Measurements from ENCODE around the gene JMJD6. TPM values are rescaled to one million over a fixed set of nuclear protein-coding genes. Genes with fewer than 3 reads are reported as not detected.

The JMJD6 gene
- total RNA-seq, 3 donors from 2014 or later (not counting 1 experiment from before 2014, with no cell fraction given), result 169 to 257 (median 195) TPM

- DNase-seq, result peak in 1 of 2 donors; percentile 83
- Histone ChIP-seq H3K4me3 (ENCODE audit: low read length) (peak overlapping the region; percentile 6), H3K9me3 (ENCODE audit: control insufficient read depth, insufficient read depth, low read length) (no peaks in the 10 kb centered on the region), H3K27me3 (ENCODE audit: control insufficient read depth, insufficient read depth, low read length) (no peaks in the 10 kb centered on the region), H3K27ac (ENCODE audit: low read length) (peak overlapping the region; percentile 24), H3K4me1 (ENCODE audit: control insufficient read depth, insufficient read depth, low read length) (peaks cover 19% of the 10 kb centered on the region), H3K36me3 (ENCODE audit: control insufficient read depth, insufficient read depth, low read length) (peaks cover 10% of the 10 kb centered on the region)
- H3K36me3 Mint-ChIP-seq, result no peaks in the 10 kb centered on the region
- H3K9me3 Mint-ChIP-seq, result no peaks in the 10 kb centered on the region
- H3K4me3 Mint-ChIP-seq, result peak overlapping the region; percentile 65
- no peaks in the 10 kb centered on the region for H3K27me3 Mint-ChIP-seq (ENCODE audit: low read depth in 2 of 2)
- intact Hi-C loops (cut with micrococcal nuclease), result no loop called here
- H3K4me1 Mint-ChIP-seq, result peaks cover 0 to 8% of the 10 kb centered on the region in 2 donors
- no peak for TF ChIP-seq CTCF (IDR thresholded peaks at IDR 0.05)
- peak; percentile 36 to 50 (median 50) for ATAC-seq
- peak overlapping the region; percentile 84 to 87 for H3K27ac Mint-ChIP-seq
- WGBS (ENCODE audit: insufficient coverage), result 63% methylated on average over 11 of the region's 12 CpGs
Observed at GRCh38 chr17:76753061-76753961, 26.9 kb upstream of the JMJD6 start.

GRCh38 chr17:76752006-76752405 lies 25.6 kb upstream of the JMJD6 start:
- Mint-ChIP-seq H3K36me3 (no peaks in the 10 kb centered on the region), H3K9me3 (no peaks in the 10 kb centered on the region), H3K27me3 (ENCODE audit: low read depth in 2 of 2) (no peaks in the 10 kb centered on the region), H3K4me3 (no peak overlapping the region), H3K27ac (peak overlapping the region in 1 of 2 donors; percentile 27), H3K4me1 (peaks cover 0 to 8% of the 10 kb centered on the region in 2 donors)
- no peaks in the 10 kb centered on the region for H3K27me3 ChIP-seq (ENCODE audit: control insufficient read depth, insufficient read depth, low read length)
- WGBS (ENCODE audit: insufficient coverage), result 88% methylated on average over 4 of the region's 4 CpGs
- H3K4me3 ChIP-seq (ENCODE audit: low read length), result no peak overlapping the region
- ATAC-seq (peak in 1 of 3 donors; percentile 49), DNase-seq (peak in 1 of 2 donors; percentile 81)
- no peaks in the 10 kb centered on the region for H3K9me3 ChIP-seq (ENCODE audit: control insufficient read depth, insufficient read depth, low read length)
- H3K27ac ChIP-seq (ENCODE audit: low read length), result no peak overlapping the region
- intact Hi-C loops (cut with micrococcal nuclease), result no loop called here
- H3K36me3 ChIP-seq (ENCODE audit: control insufficient read depth, insufficient read depth, low read length), result peaks cover 7% of the 10 kb centered on the region
- TF ChIP-seq CTCF (IDR thresholded peaks at IDR 0.05), result no peak
- peaks cover 19% of the 10 kb centered on the region for H3K4me1 ChIP-seq (ENCODE audit: control insufficient read depth, insufficient read depth, low read length)

GRCh38 chr17:76751416-76751993 lies 25.1 kb upstream of the JMJD6 start:
- Mint-ChIP-seq H3K9me3 (no peaks in the 10 kb centered on the region), H3K4me1 (peaks cover 0 to 8% of the 10 kb centered on the region in 2 donors), H3K27ac (peak overlapping the region in 1 of 2 donors; percentile 27), H3K27me3 (ENCODE audit: low read depth in 2 of 2) (no peaks in the 10 kb centered on the region), H3K36me3 (no peaks in the 10 kb centered on the region), H3K4me3 (no peak overlapping the region)
- Histone ChIP-seq H3K36me3 (ENCODE audit: control insufficient read depth, insufficient read depth, low read length) (peaks cover 11% of the 10 kb centered on the region), H3K9me3 (ENCODE audit: control insufficient read depth, insufficient read depth, low read length) (no peaks in the 10 kb centered on the region), H3K27me3 (ENCODE audit: control insufficient read depth, insufficient read depth, low read length) (no peaks in the 10 kb centered on the region), H3K4me3 (ENCODE audit: low read length) (no peak overlapping the region), H3K4me1 (ENCODE audit: control insufficient read depth, insufficient read depth, low read length) (peaks cover 19% of the 10 kb centered on the region), H3K27ac (ENCODE audit: low read length) (no peak overlapping the region)
- ATAC-seq, result no peak
- intact Hi-C loops (cut with micrococcal nuclease), result no loop called here
- no CpG with 5 or more reads among the region's 3 CpGs for WGBS (ENCODE audit: insufficient coverage)
- no peak for TF ChIP-seq CTCF (IDR thresholded peaks at IDR 0.05)
- no peak for DNase-seq

Measured in natural killer cell (primary cell).